ENCODE measurements around the gene C1QC.

Gene C1QC

DNA sequence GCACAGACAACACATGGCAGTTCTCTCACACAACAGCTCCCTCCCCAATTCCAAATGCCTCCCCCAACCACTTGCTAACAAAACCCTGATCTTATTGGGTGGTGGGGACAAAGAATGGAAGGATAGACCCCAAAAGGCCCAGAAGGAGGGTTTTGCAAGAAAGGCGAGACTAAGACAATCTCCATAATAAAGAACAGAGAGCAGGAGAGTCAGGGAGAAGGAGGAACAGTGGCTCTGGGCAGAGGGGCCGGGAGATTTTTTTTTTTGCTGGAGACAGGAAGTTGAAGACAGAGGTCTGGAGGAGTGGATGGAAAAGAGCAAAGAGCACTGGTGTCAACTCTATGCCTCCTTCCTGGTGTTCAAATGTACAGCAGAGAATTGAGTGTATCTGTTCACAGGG, 13.5 kb upstream of the C1QC start:
- H3K4me1 ChIP-seq: no peaks in the 10 kb centered on the region
- TF ChIP-seq, protein P1, sequence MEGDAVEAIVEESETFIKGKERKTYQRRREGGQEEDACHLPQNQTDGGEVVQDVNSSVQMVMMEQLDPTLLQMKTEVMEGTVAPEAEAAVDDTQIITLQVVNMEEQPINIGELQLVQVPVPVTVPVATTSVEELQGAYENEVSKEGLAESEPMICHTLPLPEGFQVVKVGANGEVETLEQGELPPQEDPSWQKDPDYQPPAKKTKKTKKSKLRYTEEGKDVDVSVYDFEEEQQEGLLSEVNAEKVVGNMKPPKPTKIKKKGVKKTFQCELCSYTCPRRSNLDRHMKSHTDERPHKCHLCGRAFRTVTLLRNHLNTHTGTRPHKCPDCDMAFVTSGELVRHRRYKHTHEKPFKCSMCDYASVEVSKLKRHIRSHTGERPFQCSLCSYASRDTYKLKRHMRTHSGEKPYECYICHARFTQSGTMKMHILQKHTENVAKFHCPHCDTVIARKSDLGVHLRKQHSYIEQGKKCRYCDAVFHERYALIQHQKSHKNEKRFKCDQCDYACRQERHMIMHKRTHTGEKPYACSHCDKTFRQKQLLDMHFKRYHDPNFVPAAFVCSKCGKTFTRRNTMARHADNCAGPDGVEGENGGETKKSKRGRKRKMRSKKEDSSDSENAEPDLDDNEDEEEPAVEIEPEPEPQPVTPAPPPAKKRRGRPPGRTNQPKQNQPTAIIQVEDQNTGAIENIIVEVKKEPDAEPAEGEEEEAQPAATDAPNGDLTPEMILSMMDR (IDR thresholded peaks at IDR 0.05; ENCODE audit: low read depth, low read length): no peak
- H3K36me3 ChIP-seq: no peaks in the 10 kb centered on the region
- H3K9me3 ChIP-seq: no peaks in the 10 kb centered on the region
- H3K27me3 ChIP-seq: no peaks in the 10 kb centered on the region
- no peak overlapping the region for H3K4me3 ChIP-seq (ENCODE audit: low read depth, low read length)
- DNase-seq: no peak

DNA sequence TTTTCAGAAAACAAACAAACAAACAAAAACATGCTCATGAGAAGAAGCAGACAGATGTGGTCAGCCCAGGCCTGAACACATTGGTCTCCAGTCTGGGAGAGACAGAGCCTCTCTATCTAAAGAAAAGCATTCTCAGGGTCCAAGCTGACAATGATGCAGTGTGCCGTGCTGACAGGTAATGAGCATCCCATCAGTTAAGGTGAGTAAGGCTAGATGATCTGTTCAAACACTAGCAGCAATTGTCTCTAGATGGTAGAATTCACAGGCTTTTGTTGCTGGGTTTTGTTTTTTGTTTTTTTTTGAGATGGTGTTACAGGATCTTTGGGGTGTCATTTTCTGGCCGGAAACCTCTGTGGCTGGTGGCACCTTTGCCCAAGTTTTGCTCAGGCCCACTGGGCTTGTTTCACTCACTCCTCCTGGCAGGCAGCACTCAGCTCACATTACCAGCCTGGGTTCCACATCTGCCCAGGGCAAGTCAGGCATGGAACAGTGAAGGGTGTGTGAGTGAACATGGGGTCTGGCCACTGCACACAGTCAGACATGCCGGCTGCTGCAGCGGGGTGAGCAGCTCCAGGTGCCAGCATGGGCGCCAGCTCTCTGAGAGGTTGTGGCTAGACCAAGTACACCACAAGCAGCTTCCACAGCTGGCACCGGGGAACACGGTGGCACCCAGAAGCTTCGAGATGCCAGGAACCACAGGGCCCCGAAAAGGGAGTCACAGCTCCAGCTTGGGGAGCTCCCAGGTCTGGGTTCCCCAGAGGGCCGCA, 9.6 kb upstream of the C1QC start:
- TF ChIP-seq, protein P1 (IDR thresholded peaks at IDR 0.05; ENCODE audit: low read depth, low read length): no peak

DNA sequence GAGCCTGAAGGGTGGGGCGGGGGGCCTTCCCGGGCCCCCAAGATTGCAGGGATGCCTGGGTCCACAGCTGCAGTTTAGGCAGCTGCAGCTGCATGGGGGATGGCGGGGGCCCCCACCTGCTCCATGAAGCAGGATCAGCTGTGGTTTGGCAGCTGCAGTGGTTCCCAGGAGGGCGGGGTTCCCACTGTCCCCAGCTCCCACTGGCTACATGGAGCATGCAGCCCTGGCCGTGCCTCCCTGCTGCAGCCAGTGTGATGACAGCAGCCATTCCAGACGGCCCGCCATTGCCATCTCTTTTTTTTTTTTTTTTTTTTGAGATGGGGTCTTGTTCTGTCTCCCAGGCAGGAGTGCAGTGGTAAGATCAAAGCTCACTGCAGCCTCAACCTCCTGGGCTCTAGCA, 8.0 kb upstream of the C1QC start:
- no peaks in the 10 kb centered on the region for H3K36me3 ChIP-seq
- no peaks in the 10 kb centered on the region for H3K9me3 ChIP-seq
- H3K4me3 ChIP-seq (ENCODE audit: low read depth, low read length): no peak overlapping the region
- H3K4me1 ChIP-seq: no peaks in the 10 kb centered on the region
- DNase-seq: no peak
- TF ChIP-seq, protein P1 (IDR thresholded peaks at IDR 0.05; ENCODE audit: low read depth, low read length): no peak
- no peaks in the 10 kb centered on the region for H3K27me3 ChIP-seq

More for the DNA sequence above, 9.6 kb upstream of the C1QC start:
- Histone ChIP-seq H3K36me3 (no peaks in the 10 kb centered on the region), H3K9me3 (no peaks in the 10 kb centered on the region), H3K4me1 (no peaks in the 10 kb centered on the region), H3K27me3 (no peaks in the 10 kb centered on the region), H3K4me3 (ENCODE audit: low read depth, low read length) (no peak overlapping the region)
- DNase-seq: no peak

DNA sequence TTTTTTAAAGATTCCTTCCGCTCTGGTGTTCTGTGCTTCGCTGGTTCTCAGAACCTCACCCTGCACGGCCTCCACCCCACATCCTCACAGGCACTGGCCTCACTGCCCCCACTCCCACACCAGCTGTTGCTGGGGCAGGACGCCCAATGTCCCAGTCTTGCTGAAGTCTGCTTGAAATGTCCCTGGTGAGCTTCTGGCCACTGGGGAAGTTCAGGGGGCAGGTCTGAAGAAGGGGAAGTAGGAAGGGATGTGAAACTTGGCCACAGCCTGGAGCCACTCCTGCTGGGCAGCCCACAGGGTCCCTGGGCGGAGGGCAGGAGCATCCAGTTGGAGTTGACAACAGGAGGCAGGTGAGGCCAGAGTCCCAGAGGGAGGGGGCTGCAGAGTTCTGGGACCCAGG, 7.1 kb upstream of the C1QC start, which contains the start of gene C1QA:
TSS of gene C1QA (plus strand) at position 276 of the 400 bp plus-strand sequence. CDS start 989 bp downstream, outside the sequence.
- TF ChIP-seq, protein P1 (IDR thresholded peaks at IDR 0.05; ENCODE audit: low read depth, low read length): no peak
- no peaks in the 10 kb centered on the region for H3K36me3 ChIP-seq
- no peak within 1 kb of the TSS for H3K4me3 ChIP-seq (ENCODE audit: low read depth, low read length)
- H3K27me3 ChIP-seq: no peaks in the 10 kb centered on the region
- DNase-seq: no peak
- no peaks in the 10 kb centered on the region for H3K4me1 ChIP-seq
- no peaks in the 10 kb centered on the region for H3K9me3 ChIP-seq

DNA sequence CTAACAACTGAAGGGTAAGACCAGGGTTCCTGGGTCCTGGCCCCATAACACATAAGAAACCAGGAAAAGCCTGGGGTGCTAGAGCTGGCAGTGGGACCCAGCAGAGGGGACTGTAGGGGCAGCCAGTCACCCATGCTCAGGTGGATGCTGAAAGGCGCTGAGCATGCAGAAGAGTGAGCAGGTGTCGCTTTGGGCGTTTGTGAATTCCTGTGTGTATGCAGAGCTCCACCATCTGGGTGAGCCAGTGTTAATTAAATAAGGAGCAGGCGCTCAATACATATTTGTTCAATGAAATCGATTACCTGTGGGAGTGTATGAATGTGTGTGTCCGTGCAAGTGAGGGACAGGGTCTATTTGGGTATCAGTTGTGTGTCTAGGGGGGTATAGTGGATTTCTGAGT, 6.5 kb upstream of the C1QC start:
- DNase-seq: no peak
- Histone ChIP-seq H3K9me3 (no peaks in the 10 kb centered on the region), H3K4me3 (ENCODE audit: low read depth, low read length) (no peak overlapping the region), H3K27me3 (no peaks in the 10 kb centered on the region), H3K4me1 (no peaks in the 10 kb centered on the region), H3K36me3 (no peaks in the 10 kb centered on the region)
- TF ChIP-seq, protein P1 (IDR thresholded peaks at IDR 0.05; ENCODE audit: low read depth, low read length): no peak

DNA sequence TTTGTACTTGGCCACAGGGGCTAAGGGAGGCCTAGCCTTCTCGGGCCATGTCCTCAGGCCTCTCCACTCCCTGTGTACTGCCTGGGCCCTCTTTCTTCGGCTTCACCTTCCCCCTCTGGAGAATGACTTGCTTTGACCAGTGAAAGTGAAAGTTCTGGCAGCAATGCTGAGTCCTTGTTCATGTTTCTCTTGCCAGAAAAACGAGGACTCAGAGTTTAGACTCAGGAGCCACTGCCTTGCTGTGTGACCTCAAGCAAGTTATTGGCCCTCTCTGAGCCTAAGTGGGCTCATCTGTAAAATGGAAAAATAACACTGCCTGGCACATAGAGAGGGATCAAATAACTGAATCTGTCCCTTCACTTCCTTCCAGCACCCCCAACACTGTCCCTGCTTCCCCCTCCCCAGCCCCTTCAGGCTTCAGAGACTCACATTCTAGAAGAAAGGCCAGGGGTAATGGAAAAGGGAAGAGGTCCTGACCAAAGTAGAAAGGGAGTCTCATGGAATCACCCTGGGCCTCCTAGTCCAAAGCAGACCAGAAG, 5.5 kb upstream of the C1QC start:
- H3K27me3 ChIP-seq: no peaks in the 10 kb centered on the region
- H3K4me1 ChIP-seq: no peaks in the 10 kb centered on the region
- no peak for DNase-seq
- no peak overlapping the region for H3K4me3 ChIP-seq (ENCODE audit: low read depth, low read length)
- TF ChIP-seq, protein P1 (IDR thresholded peaks at IDR 0.05; ENCODE audit: low read depth, low read length): no peak
- no peaks in the 10 kb centered on the region for H3K36me3 ChIP-seq
- H3K9me3 ChIP-seq: no peaks in the 10 kb centered on the region
